Liver (tissue), 9 donors: ENCODE results near the gene CFAP221. TPM values are rescaled to one million over a fixed set of nuclear protein-coding genes. Genes with fewer than 3 reads are reported as not detected.

ENCODE experiments used
- DNase-seq: peaks from one replicate; pipeline ENCODE4 v3.0.0-alpha.2; 2017; ENCODE audit warnings: low spot score
- H3K27ac ChIP-seq, 2 donors: one replicate each; pipeline ENCODE4 v1.7.0; 2013; ENCODE audit warnings: inconsistent platforms in 2 of 2, low read length in 2 of 2, control low read depth in 1 of 2, low read depth in 1 of 2, mild to moderate bottlenecking in 1 of 2
- H3K27me3 ChIP-seq, 4 donors: one replicate each; pipeline versions ENCODE4 v1.6.1 to v1.7.0; 2013; ENCODE audit warnings: low read length in 3 of 4, inconsistent platforms in 1 of 4, mild to moderate bottlenecking in 1 of 4, moderate library complexity in 1 of 4; ENCODE audit not compliant: control insufficient read depth in 4 of 4, insufficient read depth in 4 of 4
- H3K36me3 ChIP-seq, 4 donors: one replicate each; pipeline versions ENCODE4 v1.6.1 to v1.7.0; 2013; ENCODE audit warnings: low read length in 3 of 4, mild to moderate bottlenecking in 3 of 4, low read depth in 1 of 4, moderate library complexity in 1 of 4; ENCODE audit not compliant: control insufficient read depth in 4 of 4, insufficient read depth in 3 of 4
- H3K4me1 ChIP-seq, 4 donors: one replicate each; pipeline versions ENCODE4 v1.6.1 to v1.7.0; 2013; ENCODE audit warnings: low read length in 3 of 4, mild to moderate bottlenecking in 3 of 4, moderate library complexity in 1 of 4; ENCODE audit not compliant: control insufficient read depth in 4 of 4, insufficient read depth in 4 of 4
- H3K4me3 ChIP-seq, 3 donors: one replicate each; pipeline versions ENCODE4 v1.6.1 to v1.7.0; 2013; ENCODE audit warnings: low read length in 3 of 3, control low read depth in 1 of 3, low read depth in 1 of 3, mild to moderate bottlenecking in 1 of 3
- H3K9ac ChIP-seq, 2 donors: one replicate each; pipeline ENCODE4 v1.7.0; 2013; ENCODE audit warnings: low read length in 2 of 2, mild to moderate bottlenecking in 2 of 2, moderate library complexity in 2 of 2, control low read depth in 1 of 2, low read depth in 1 of 2
- H3K9me3 ChIP-seq, 4 donors: one replicate each; pipeline versions ENCODE4 v1.6.1 to v1.7.0; 2013; ENCODE audit warnings: low read length in 3 of 4; ENCODE audit not compliant: control insufficient read depth in 4 of 4
- EGR1 ChIP-seq, 2 donors: IDR thresholded peaks; 2 replicates each; pipeline ENCODE4 v1.6.1; 2016 to 2018; ENCODE audit warnings: antibody characterized with exemption in 2 of 2, low read depth in 2 of 2
- FOXA1 ChIP-seq: IDR thresholded peaks from 2 replicates; pipeline ENCODE4 v1.6.1; 2016; ENCODE audit warnings: antibody characterized with exemption
- FOXA2 ChIP-seq: IDR thresholded peaks from 2 replicates; pipeline ENCODE4 v1.6.1; 2016; ENCODE audit warnings: antibody characterized with exemption
- GABPA ChIP-seq, 2 donors: IDR thresholded peaks in 1 of 2; conservative IDR thresholded peaks in 1 of 2; 2 replicates each; pipeline ENCODE4 v1.6.1; 2016; ENCODE audit warnings: antibody characterized with exemption in 2 of 2, mild to moderate bottlenecking in 1 of 2, moderate library complexity in 1 of 2
- HNF4A ChIP-seq, 2 donors: conservative IDR thresholded peaks; 2 replicates each; pipeline ENCODE4 v1.6.1; 2016; ENCODE audit warnings: antibody characterized with exemption in 2 of 2, mild to moderate bottlenecking in 2 of 2
- HNF4G ChIP-seq: IDR thresholded peaks from 2 replicates; pipeline ENCODE4 v1.6.1; 2016; ENCODE audit warnings: antibody characterized with exemption
- JUND ChIP-seq, 2 donors: IDR thresholded peaks; 2 replicates each; pipeline ENCODE4 v1.6.1; 2016; ENCODE audit warnings: antibody characterized with exemption in 2 of 2
- NR2F2 ChIP-seq: IDR thresholded peaks from 2 replicates; pipeline ENCODE4 v1.6.1; 2016; ENCODE audit warnings: antibody characterized with exemption
- RAD21 ChIP-seq, 2 donors: IDR thresholded peaks; 2 replicates each; pipeline ENCODE4 v1.6.1; 2016; ENCODE audit warnings: antibody characterized with exemption in 2 of 2, mild to moderate bottlenecking in 2 of 2
- RXRA ChIP-seq, 2 donors: IDR thresholded peaks; 2 replicates each; pipeline ENCODE4 v1.6.1; 2017 to 2018; ENCODE audit warnings: antibody characterized with exemption in 2 of 2, mild to moderate bottlenecking in 1 of 2
- SP1 ChIP-seq: IDR thresholded peaks from 2 replicates; pipeline ENCODE4 v1.6.1; 2018; ENCODE audit warnings: antibody characterized with exemption, mild to moderate bottlenecking
- TAF1 ChIP-seq: conservative IDR thresholded peaks from 2 replicates; pipeline ENCODE4 v1.6.1; 2016; ENCODE audit warnings: antibody characterized with exemption, mild to moderate bottlenecking
- YY1 ChIP-seq: IDR thresholded peaks from 2 replicates; pipeline ENCODE4 v1.6.1; 2016; ENCODE audit warnings: antibody characterized with exemption, mild to moderate bottlenecking
- WGBS: extraction: QIAGEN DNeasy Blood & Tissue Kit; methylation state at CpG from one replicate; pipeline ENCODE4 v1.1.7; 2013; 5-methylcytosine and 5-hydroxymethylcytosine counted together
- polyA plus RNA-seq, 2 donors: library from polyadenylated mRNA; stranded (reverse) in 1 of 2; unstranded in 1 of 2; fragments of 200-250 nt in 1 of 2; fragments of >200 nt in 1 of 2; fragmentation: Nextera tagmentation in 1 of 2; extraction: Ambion mirVana in 1 of 2; gene quantifications; one replicate each; pipeline versions ENCODE4 v1.2.1 to v1.2.3, GENCODE V29; 2013 to 2015
- total RNA-seq, 2 donors: library from RNA; depleted of rRNA; stranded (reverse); fragments of >200 nt; gene quantifications; one replicate each; pipeline ENCODE4 v1.2.3, GENCODE V29; 2014
- TF ChIP-seq, protein P1 (sequence below): IDR thresholded peaks from 2 replicates; pipeline ENCODE4 v1.6.1; 2016; ENCODE audit warnings: antibody characterized with exemption
- TF ChIP-seq, protein P2 (sequence below): IDR thresholded peaks from 2 replicates; pipeline ENCODE4 v1.6.1; 2016; ENCODE audit warnings: antibody characterized with exemption
- TF ChIP-seq, protein P3 (sequence below): fragments of 150-350 bp; IDR thresholded peaks from 2 replicates; pipeline ENCODE4 v1.5.1; 2017; ENCODE audit warnings: improper control_type of control experiment, low read depth, low read length; ENCODE audit not compliant: missing input control
- TF ChIP-seq, protein P4 (sequence below): IDR thresholded peaks from 2 replicates; pipeline ENCODE4 v1.6.1; 2016; ENCODE audit warnings: antibody characterized with exemption
- TF ChIP-seq, protein P5 (sequence below): IDR thresholded peaks from 2 replicates; pipeline ENCODE4 v1.6.1; 2016; ENCODE audit warnings: antibody characterized with exemption, mild to moderate bottlenecking
- donor health status: healthy.
- donor health status: healthy.
- donor health status: healthy.
- donor health status: healthy.
- donor health status: healthy.

Gene CFAP221
- total and polyA plus RNA-seq, 4 donors = 0.23 to 3.1 (median 1.2) TPM

DNA sequence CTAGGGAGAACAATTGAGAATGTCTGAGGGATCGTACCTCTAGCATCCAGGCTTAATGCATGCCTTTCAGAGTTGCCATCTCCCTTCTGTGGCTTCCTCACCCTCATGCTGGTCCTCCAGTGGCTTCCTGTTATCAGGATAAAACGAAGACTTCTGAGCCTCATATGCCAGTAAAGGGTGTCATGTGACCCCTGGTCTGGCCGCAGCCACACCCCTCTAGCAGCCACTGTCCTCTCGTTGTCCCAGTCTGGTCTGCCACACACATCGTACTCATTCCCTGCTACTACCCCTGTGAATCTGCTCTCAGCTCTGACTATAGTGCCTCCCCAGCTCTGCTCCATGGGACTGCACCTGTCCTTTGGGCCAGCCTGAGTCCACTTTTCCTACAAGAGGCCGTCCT lies 72.2 kb downstream of the CFAP221 start:
- DNase-seq = no peak
- Histone ChIP-seq H3K36me3 (no peaks in the 10 kb centered on the region), H3K9me3 (peaks cover 0 to 9% (median 7%) of the 10 kb centered on the region in 4 donors), H3K9ac (no peak overlapping the region), H3K27ac (no peak overlapping the region), H3K4me1 (peaks cover 0 to 1% (median 0%) of the 10 kb centered on the region in 4 donors), H3K27me3 (no peaks in the 10 kb centered on the region), H3K4me3 (no peak overlapping the region)
- 86% methylated on average over 6 of the region's 6 CpGs for WGBS
- TF ChIP-seq, protein P1, sequence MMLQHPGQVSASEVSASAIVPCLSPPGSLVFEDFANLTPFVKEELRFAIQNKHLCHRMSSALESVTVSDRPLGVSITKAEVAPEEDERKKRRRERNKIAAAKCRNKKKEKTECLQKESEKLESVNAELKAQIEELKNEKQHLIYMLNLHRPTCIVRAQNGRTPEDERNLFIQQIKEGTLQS = no peak
- no peak for TF ChIP-seq EGR1 (IDR thresholded peaks at IDR 0.05; ENCODE audit: low read depth in 2 of 2)
- no peak for TF ChIP-seq TAF1
- no peak for TF ChIP-seq SP1
- no peak for TF ChIP-seq FOXA1
- no peak for TF ChIP-seq RXRA (IDR thresholded peaks at IDR 0.05)
- TF ChIP-seq NR2F2 = no peak
- TF ChIP-seq HNF4G = no peak
- TF ChIP-seq, protein P2, sequence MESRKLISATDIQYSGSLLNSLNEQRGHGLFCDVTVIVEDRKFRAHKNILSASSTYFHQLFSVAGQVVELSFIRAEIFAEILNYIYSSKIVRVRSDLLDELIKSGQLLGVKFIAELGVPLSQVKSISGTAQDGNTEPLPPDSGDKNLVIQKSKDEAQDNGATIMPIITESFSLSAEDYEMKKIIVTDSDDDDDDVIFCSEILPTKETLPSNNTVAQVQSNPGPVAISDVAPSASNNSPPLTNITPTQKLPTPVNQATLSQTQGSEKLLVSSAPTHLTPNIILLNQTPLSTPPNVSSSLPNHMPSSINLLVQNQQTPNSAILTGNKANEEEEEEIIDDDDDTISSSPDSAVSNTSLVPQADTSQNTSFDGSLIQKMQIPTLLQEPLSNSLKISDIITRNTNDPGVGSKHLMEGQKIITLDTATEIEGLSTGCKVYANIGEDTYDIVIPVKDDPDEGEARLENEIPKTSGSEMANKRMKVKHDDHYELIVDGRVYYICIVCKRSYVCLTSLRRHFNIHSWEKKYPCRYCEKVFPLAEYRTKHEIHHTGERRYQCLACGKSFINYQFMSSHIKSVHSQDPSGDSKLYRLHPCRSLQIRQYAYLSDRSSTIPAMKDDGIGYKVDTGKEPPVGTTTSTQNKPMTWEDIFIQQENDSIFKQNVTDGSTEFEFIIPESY = no peak
- no peak for TF ChIP-seq YY1
- TF ChIP-seq, protein P3, sequence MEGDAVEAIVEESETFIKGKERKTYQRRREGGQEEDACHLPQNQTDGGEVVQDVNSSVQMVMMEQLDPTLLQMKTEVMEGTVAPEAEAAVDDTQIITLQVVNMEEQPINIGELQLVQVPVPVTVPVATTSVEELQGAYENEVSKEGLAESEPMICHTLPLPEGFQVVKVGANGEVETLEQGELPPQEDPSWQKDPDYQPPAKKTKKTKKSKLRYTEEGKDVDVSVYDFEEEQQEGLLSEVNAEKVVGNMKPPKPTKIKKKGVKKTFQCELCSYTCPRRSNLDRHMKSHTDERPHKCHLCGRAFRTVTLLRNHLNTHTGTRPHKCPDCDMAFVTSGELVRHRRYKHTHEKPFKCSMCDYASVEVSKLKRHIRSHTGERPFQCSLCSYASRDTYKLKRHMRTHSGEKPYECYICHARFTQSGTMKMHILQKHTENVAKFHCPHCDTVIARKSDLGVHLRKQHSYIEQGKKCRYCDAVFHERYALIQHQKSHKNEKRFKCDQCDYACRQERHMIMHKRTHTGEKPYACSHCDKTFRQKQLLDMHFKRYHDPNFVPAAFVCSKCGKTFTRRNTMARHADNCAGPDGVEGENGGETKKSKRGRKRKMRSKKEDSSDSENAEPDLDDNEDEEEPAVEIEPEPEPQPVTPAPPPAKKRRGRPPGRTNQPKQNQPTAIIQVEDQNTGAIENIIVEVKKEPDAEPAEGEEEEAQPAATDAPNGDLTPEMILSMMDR = no peak
- no peak for TF ChIP-seq HNF4A (conservative IDR thresholded peaks at IDR 0.05)
- TF ChIP-seq JUND (IDR thresholded peaks at IDR 0.05) = no peak
- no peak for TF ChIP-seq RAD21 (IDR thresholded peaks at IDR 0.05)
- TF ChIP-seq, protein P4, sequence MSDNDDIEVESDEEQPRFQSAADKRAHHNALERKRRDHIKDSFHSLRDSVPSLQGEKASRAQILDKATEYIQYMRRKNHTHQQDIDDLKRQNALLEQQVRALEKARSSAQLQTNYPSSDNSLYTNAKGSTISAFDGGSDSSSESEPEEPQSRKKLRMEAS = no peak
- no peak for TF ChIP-seq FOXA2
- no peak for TF ChIP-seq GABPA (IDR thresholded peaks at IDR 0.05 in 1 of 2, conservative IDR thresholded peaks at IDR 0.05 in 1 of 2)
- TF ChIP-seq, protein P5, sequence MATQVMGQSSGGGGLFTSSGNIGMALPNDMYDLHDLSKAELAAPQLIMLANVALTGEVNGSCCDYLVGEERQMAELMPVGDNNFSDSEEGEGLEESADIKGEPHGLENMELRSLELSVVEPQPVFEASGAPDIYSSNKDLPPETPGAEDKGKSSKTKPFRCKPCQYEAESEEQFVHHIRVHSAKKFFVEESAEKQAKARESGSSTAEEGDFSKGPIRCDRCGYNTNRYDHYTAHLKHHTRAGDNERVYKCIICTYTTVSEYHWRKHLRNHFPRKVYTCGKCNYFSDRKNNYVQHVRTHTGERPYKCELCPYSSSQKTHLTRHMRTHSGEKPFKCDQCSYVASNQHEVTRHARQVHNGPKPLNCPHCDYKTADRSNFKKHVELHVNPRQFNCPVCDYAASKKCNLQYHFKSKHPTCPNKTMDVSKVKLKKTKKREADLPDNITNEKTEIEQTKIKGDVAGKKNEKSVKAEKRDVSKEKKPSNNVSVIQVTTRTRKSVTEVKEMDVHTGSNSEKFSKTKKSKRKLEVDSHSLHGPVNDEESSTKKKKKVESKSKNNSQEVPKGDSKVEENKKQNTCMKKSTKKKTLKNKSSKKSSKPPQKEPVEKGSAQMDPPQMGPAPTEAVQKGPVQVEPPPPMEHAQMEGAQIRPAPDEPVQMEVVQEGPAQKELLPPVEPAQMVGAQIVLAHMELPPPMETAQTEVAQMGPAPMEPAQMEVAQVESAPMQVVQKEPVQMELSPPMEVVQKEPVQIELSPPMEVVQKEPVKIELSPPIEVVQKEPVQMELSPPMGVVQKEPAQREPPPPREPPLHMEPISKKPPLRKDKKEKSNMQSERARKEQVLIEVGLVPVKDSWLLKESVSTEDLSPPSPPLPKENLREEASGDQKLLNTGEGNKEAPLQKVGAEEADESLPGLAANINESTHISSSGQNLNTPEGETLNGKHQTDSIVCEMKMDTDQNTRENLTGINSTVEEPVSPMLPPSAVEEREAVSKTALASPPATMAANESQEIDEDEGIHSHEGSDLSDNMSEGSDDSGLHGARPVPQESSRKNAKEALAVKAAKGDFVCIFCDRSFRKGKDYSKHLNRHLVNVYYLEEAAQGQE = no peak
